Measurements from ENCODE around the gene MGAT4C. TPM values are rescaled to one million over a fixed set of nuclear protein-coding genes. Genes with fewer than 3 reads are reported as not detected.

The MGAT4C gene
- total RNA-seq, 1 donor from 2014 or later: not detected

DNA sequence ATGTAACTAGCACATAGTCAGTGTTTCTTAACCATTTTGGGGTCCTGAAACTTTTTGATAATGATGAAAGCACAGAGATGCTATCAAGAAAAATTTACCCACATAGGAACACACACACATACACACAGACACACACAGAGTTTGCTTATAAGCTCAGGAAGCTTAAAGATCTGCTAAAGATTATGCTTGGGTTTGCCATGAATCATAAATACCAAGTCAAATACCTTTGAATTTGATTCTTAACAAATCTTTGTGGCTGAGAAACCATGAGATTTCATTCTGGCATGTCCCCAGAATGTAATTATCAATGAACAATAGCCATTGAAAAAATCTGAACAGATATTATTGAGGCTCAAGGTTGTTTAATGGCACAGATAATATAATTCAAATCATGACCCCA is 292.9 kb downstream of the MGAT4C start:
- H3K9me3 Mint-ChIP-seq: no peaks in the 10 kb centered on the region
- H3K4me1 ChIP-seq: no peaks in the 10 kb centered on the region
- H3K4me3 Mint-ChIP-seq: no peak overlapping the region

GRCh38 chr12:85956081-85956480 is 300.1 kb downstream of the MGAT4C start:
- Histone ChIP-seq H4K20me1 (ENCODE audit: low read depth) (no peaks in the 10 kb centered on the region), H3K9me3 (ENCODE audit: low read depth) (no peaks in the 10 kb centered on the region), H2AFZ (replicated peaks) (no peak overlapping the region), H3K36me3 (no peaks in the 10 kb centered on the region), H3K9ac (no peak overlapping the region), H3K27me3 (no peaks in the 10 kb centered on the region), H3K27ac (no peak overlapping the region), H3F3A (ENCODE audit: low read depth) (no peaks in the 10 kb centered on the region), H3K79me2 (ENCODE audit: low read depth) (no peaks in the 10 kb centered on the region), H3K4me3 (no peak overlapping the region), H3K4me2 (no peak overlapping the region), H3K4me1 (no peaks in the 10 kb centered on the region)
- TF ChIP-seq EZH2phosphoT487 (IDR thresholded peaks at IDR 0.05) (no peak), EZH2 (IDR thresholded peaks at IDR 0.05) (no peak), CTCF (IDR thresholded peaks at IDR 0.05) (no peak)
- no peaks in the 10 kb centered on the region for H3K4me1 Mint-ChIP-seq
- no peak overlapping the region for H3K27ac Mint-ChIP-seq
- DNase-seq (ENCODE audit: low spot score): no peak
- no peaks in the 10 kb centered on the region for H3K36me3 Mint-ChIP-seq
- H3K9me3 Mint-ChIP-seq: no peaks in the 10 kb centered on the region
- peaks cover 2% of the 10 kb centered on the region for H3K27me3 Mint-ChIP-seq (ENCODE audit: insufficient read depth, low read depth)
- H3K4me3 Mint-ChIP-seq: no peak overlapping the region

More for the DNA sequence above, 292.9 kb downstream of the MGAT4C start:
- no peak for TF ChIP-seq EZH2phosphoT487 (IDR thresholded peaks at IDR 0.05)
- TF ChIP-seq EZH2 (IDR thresholded peaks at IDR 0.05): no peak
- no peak for TF ChIP-seq CTCF (IDR thresholded peaks at IDR 0.05)
- H3F3A ChIP-seq (ENCODE audit: low read depth): no peaks in the 10 kb centered on the region
- Mint-ChIP-seq H3K27ac (no peak overlapping the region), H3K27me3 (ENCODE audit: insufficient read depth, low read depth) (no peaks in the 10 kb centered on the region), H3K4me1 (no peaks in the 10 kb centered on the region), H3K36me3 (no peaks in the 10 kb centered on the region)
- no peaks in the 10 kb centered on the region for H3K79me2 ChIP-seq (ENCODE audit: low read depth)
- no peaks in the 10 kb centered on the region for H3K9me3 ChIP-seq (ENCODE audit: low read depth)
- no peak overlapping the region for H3K4me3 ChIP-seq
- no peaks in the 10 kb centered on the region for H3K36me3 ChIP-seq
- H2AFZ ChIP-seq (replicated peaks): no peak overlapping the region
- H3K27ac ChIP-seq: no peak overlapping the region
- no peaks in the 10 kb centered on the region for H3K27me3 ChIP-seq
- no peak overlapping the region for H3K9ac ChIP-seq
- DNase-seq (ENCODE audit: low spot score): no peak
- no peak overlapping the region for H3K4me2 ChIP-seq
- no peaks in the 10 kb centered on the region for H4K20me1 ChIP-seq (ENCODE audit: low read depth)

DNA sequence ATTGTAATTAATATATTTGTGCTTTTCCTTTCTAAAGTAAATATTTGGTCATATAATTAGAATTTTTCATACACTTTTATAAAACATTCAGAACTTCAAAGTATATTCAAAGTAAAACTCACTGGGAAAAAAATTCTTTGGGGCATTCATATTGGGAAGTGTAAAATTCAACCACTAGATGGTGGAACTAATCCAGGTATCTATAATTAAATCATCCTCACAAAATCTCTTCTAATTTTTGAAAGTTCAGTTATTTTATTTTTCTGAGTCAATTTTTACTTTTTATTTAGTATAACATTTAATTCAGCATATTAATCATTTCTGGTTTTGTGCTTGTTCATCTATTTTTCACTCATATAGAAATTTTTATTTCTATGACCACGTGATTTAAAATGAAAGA is 301.1 kb downstream of the MGAT4C start:
- Histone ChIP-seq H2AFZ (replicated peaks) (no peak overlapping the region), H3K4me3 (no peak overlapping the region), H3K9ac (no peak overlapping the region), H3F3A (ENCODE audit: low read depth) (no peaks in the 10 kb centered on the region), H3K79me2 (ENCODE audit: low read depth) (no peaks in the 10 kb centered on the region), H3K4me2 (no peak overlapping the region), H3K27ac (no peak overlapping the region), H3K36me3 (no peaks in the 10 kb centered on the region), H3K27me3 (no peaks in the 10 kb centered on the region), H3K4me1 (no peaks in the 10 kb centered on the region), H4K20me1 (ENCODE audit: low read depth) (no peaks in the 10 kb centered on the region), H3K9me3 (ENCODE audit: low read depth) (no peaks in the 10 kb centered on the region)
- Mint-ChIP-seq H3K4me1 (no peaks in the 10 kb centered on the region), H3K9me3 (no peaks in the 10 kb centered on the region), H3K27ac (no peak overlapping the region), H3K27me3 (ENCODE audit: insufficient read depth, low read depth) (peaks cover 2% of the 10 kb centered on the region), H3K4me3 (no peak overlapping the region), H3K36me3 (no peaks in the 10 kb centered on the region)
- DNase-seq (ENCODE audit: low spot score): no peak
- TF ChIP-seq CTCF (IDR thresholded peaks at IDR 0.05): peak; percentile 35
- TF ChIP-seq EZH2phosphoT487 (IDR thresholded peaks at IDR 0.05): no peak
- no peak for TF ChIP-seq EZH2 (IDR thresholded peaks at IDR 0.05)
